H1 (cell line): ENCODE data around the gene LUC7L3. TPM values are rescaled to one million over a fixed set of nuclear protein-coding genes. Genes with fewer than 3 reads are reported as not detected.

Source experiments
- CTCF ChIA-PET: fragments of 300-600 bp; sonication (Branson Sonifier 250); formaldehyde crosslinking; loops from one replicate; lab custom pipeline; 2021; ENCODE audit not compliant: partially characterized antibody; lab: Charles Lee
- POLR2A ChIA-PET: fragments of 300-600 bp; sonication (Branson Sonifier 250); formaldehyde crosslinking; loops from one replicate; lab custom pipeline; 2021; ENCODE audit warnings: inconsistent platforms; ENCODE audit not compliant: partially characterized antibody; lab: Charles Lee
- DNase-seq, 2 experiments: peaks; one replicate each; pipeline versions ENCODE4 v3.0.0 to v3.0.0-alpha.2; 2010 to 2022; ENCODE audit warnings: low spot score in 2 of 2, low read depth in 1 of 2, mixed read lengths in 1 of 2
- FAIRE-seq: peaks from 2 replicates; lab custom pipeline; 2011; peaks lifted over from hg19 to GRCh38; lab: Jason Lieb, UNC
- H2AFZ ChIP-seq: 2 replicates; pipeline ENCODE4 v1.8.1; 2012; ENCODE audit warnings: low read length, inconsistent platforms
- H2AK5ac ChIP-seq: 2 replicates; pipeline ENCODE4 v1.6.1; 2013; ENCODE audit warnings: low read depth, low read length
- H2BK120ac ChIP-seq: replicated peaks from 2 replicates; pipeline ENCODE3; 2013; ENCODE audit warnings: low read depth, low read length, inconsistent platforms
- H2BK12ac ChIP-seq: 2 replicates; pipeline ENCODE4 v1.6.1; 2013; ENCODE audit warnings: low read depth, low read length
- H2BK15ac ChIP-seq: 2 replicates; pipeline ENCODE4 v1.6.1; 2013; ENCODE audit warnings: low read length
- H2BK20ac ChIP-seq: 2 replicates; pipeline ENCODE4 v1.6.1; 2013; ENCODE audit warnings: low read length
- H2BK5ac ChIP-seq: 2 replicates; pipeline ENCODE4 v1.6.1; 2013; ENCODE audit warnings: low read depth, low read length
- H3K14ac ChIP-seq: 2 replicates; pipeline ENCODE4 v1.6.1; 2013; ENCODE audit warnings: inconsistent platforms; ENCODE audit not compliant: insufficient read length
- H3K18ac ChIP-seq: 2 replicates; pipeline ENCODE4 v1.6.1; 2013; ENCODE audit warnings: low read length; ENCODE audit errors: extremely low read depth
- H3K23ac ChIP-seq: 2 replicates; pipeline ENCODE4 v1.6.1; 2013; ENCODE audit warnings: inconsistent platforms; ENCODE audit not compliant: insufficient read length
- H3K23me2 ChIP-seq: 2 replicates; pipeline ENCODE4 v1.6.1; 2013; ENCODE audit warnings: low read depth, low read length
- H3K27ac ChIP-seq: 2 replicates; pipeline ENCODE4 v1.6.1; 2011; ENCODE audit warnings: low read depth, low read length, inconsistent platforms
- H3K27me3 ChIP-seq, 4 experiments: replicated peaks in 1 of 4; 1 replicate in 1 of 4; 2 replicates in 3 of 4; pipeline versions ENCODE4 v1.6.1 to v1.8.1; 2011 to 2013; ENCODE audit warnings: low read length in 3 of 4, mild to moderate bottlenecking in 3 of 4, inconsistent platforms in 2 of 4, mixed read lengths in 2 of 4, moderate library complexity in 1 of 4; ENCODE audit not compliant: control insufficient read depth in 3 of 4, insufficient read depth in 3 of 4; ENCODE audit errors: extremely low read depth in 1 of 4
- H3K36me3 ChIP-seq, 4 experiments: 2 replicates each; pipeline versions ENCODE4 v1.6.1 to v1.8.1; 2011 to 2013; ENCODE audit warnings: mild to moderate bottlenecking in 4 of 4, low read length in 3 of 4, moderate library complexity in 2 of 4, control low read depth in 1 of 4, inconsistent platforms in 1 of 4; ENCODE audit not compliant: insufficient read depth in 4 of 4, control insufficient read depth in 2 of 4
- H3K4ac ChIP-seq: replicated peaks from 2 replicates; pipeline ENCODE3; 2013; ENCODE audit warnings: low read length, low read depth, mixed read lengths, inconsistent platforms; ENCODE audit not compliant: insufficient read length
- H3K4me1 ChIP-seq, 4 experiments: replicated peaks in 1 of 4; 1 replicate in 1 of 4; 2 replicates in 3 of 4; pipeline versions ENCODE4 v1.6.1 to v1.8.1; 2011 to 2013; ENCODE audit warnings: low read length in 3 of 4, inconsistent platforms in 2 of 4, mixed read lengths in 1 of 4; ENCODE audit not compliant: insufficient read depth in 4 of 4, control insufficient read depth in 3 of 4
- H3K4me2 ChIP-seq, 2 experiments: 2 replicates each; pipeline versions ENCODE4 v1.6.1 to v1.8.1; 2011 to 2013; ENCODE audit warnings: low read depth in 2 of 2, low read length in 2 of 2, control low read depth in 1 of 2, inconsistent platforms in 1 of 2, mild to moderate bottlenecking in 1 of 2; ENCODE audit not compliant: insufficient read depth in 1 of 2
- H3K4me3 ChIP-seq, 4 experiments: fragments of 200-600, 300-600 bp in 1 of 4; sonication (generic), shearing (Covaris generic), sonication (Bioruptor Twin) in 1 of 4; 2 replicates each; pipeline versions ENCODE4 v1.5.1 to v1.8.1; 2011 to 2016; ENCODE audit warnings: low read length in 4 of 4, low read depth in 3 of 4, control low read depth in 2 of 4, inconsistent platforms in 2 of 4, mild to moderate bottlenecking in 2 of 4, mixed read lengths in 1 of 4, moderate library complexity in 1 of 4; ENCODE audit not compliant: insufficient read depth in 2 of 4; ENCODE audit errors: extremely low read depth in 1 of 4
- H3K56ac ChIP-seq: replicated peaks from 2 replicates; pipeline ENCODE3; 2013; ENCODE audit warnings: low read depth, mild to moderate bottlenecking, mixed read lengths, low read length, inconsistent platforms; ENCODE audit not compliant: insufficient read length
- H3K79me1 ChIP-seq: 2 replicates; pipeline ENCODE4 v1.6.1; 2013; ENCODE audit warnings: low read depth, low read length, control low read depth
- H3K79me2 ChIP-seq, 2 experiments: 2 replicates each; pipeline versions ENCODE4 v1.6.1 to v1.8.1; 2012 to 2013; ENCODE audit warnings: low read length in 2 of 2, mild to moderate bottlenecking in 2 of 2, inconsistent platforms in 1 of 2; ENCODE audit not compliant: insufficient read depth in 2 of 2, control insufficient read depth in 1 of 2
- H3K9ac ChIP-seq, 4 experiments: replicated peaks in 1 of 4; 1 replicate in 1 of 4; 2 replicates in 3 of 4; pipeline versions ENCODE4 v1.6.1 to v1.8.1; 2011 to 2013; ENCODE audit warnings: low read depth in 3 of 4, low read length in 3 of 4, control low read depth in 2 of 4, mild to moderate bottlenecking in 2 of 4, moderate library complexity in 2 of 4, inconsistent platforms in 1 of 4; ENCODE audit errors: extremely low read depth in 1 of 4
- H3K9me3 ChIP-seq, 2 experiments: 2 replicates each; pipeline versions ENCODE4 v1.6.1 to v1.8.1; 2012 to 2013; ENCODE audit warnings: mild to moderate bottlenecking in 2 of 2, moderate library complexity in 2 of 2, control low read depth in 1 of 2, inconsistent platforms in 1 of 2, low read depth in 1 of 2, low read length in 1 of 2, mixed read lengths in 1 of 2; ENCODE audit not compliant: insufficient read depth in 2 of 2
- H4K20me1 ChIP-seq, 2 experiments: replicated peaks in 1 of 2; 2 replicates each; pipeline versions ENCODE3 to v1.8.1; 2011 to 2013; ENCODE audit warnings: inconsistent platforms in 2 of 2, low read length in 2 of 2, mild to moderate bottlenecking in 1 of 2; ENCODE audit not compliant: insufficient read depth in 2 of 2, control insufficient read depth in 1 of 2
- H4K5ac ChIP-seq: 2 replicates; pipeline ENCODE4 v1.6.1; 2013; ENCODE audit warnings: low read length, low read depth, mixed read lengths, inconsistent platforms; ENCODE audit not compliant: insufficient read length
- H4K8ac ChIP-seq: 2 replicates; pipeline ENCODE4 v1.8.0; 2013; ENCODE audit warnings: mild to moderate bottlenecking, moderate library complexity, low read length, inconsistent platforms; ENCODE audit not compliant: insufficient read depth; ENCODE audit errors: extremely low read depth
- H4K91ac ChIP-seq: replicated peaks from 2 replicates; pipeline ENCODE3; 2013; ENCODE audit warnings: low read length, mixed read lengths, inconsistent platforms; ENCODE audit not compliant: insufficient read length
- BRCA1 ChIP-seq: IDR thresholded peaks from 2 replicates; pipeline ENCODE4 v1.6.1; 2012; ENCODE audit warnings: low read depth, low read length, improper control_type of control experiment
- EP300 ChIP-seq, 2 experiments: IDR thresholded peaks; 1 replicate in 1 of 2; 2 replicates in 1 of 2; pipeline ENCODE4 v1.6.1; 2011 to 2012; ENCODE audit warnings: low read depth in 2 of 2, low read length in 2 of 2, mild to moderate bottlenecking in 2 of 2, borderline replicate concordance in 1 of 2, inconsistent platforms in 1 of 2, moderate library complexity in 1 of 2
- HDAC6 ChIP-seq: IDR thresholded peaks from one replicate; pipeline ENCODE4 v1.7.1; 2012; ENCODE audit warnings: low read depth, mild to moderate bottlenecking, inconsistent platforms, low read length, moderate library complexity
- JUN ChIP-seq: IDR thresholded peaks from 2 replicates; pipeline ENCODE4 v1.6.1; 2011; ENCODE audit warnings: low read depth, mild to moderate bottlenecking, improper control_type of control experiment, low read length
- NRF1 ChIP-seq: IDR thresholded peaks from 2 replicates; pipeline ENCODE4 v1.6.1; 2011; ENCODE audit warnings: mild to moderate bottlenecking, low read depth, low read length, improper control_type of control experiment
- WGBS, 2 experiments: shearing (Covaris generic) in 1 of 2; methylation state at CpG; one replicate each; pipeline versions ENCODE4 v1.1.6 to v1.1.7; 2013 to 2015; ENCODE audit warnings: low lambda C conversion rate in 2 of 2, mixed read lengths in 2 of 2, inconsistent platforms in 1 of 2, low coverage in 1 of 2, missing lambda C conversion rate in 1 of 2; ENCODE audit not compliant: insufficient replicate concordance in 2 of 2, insufficient coverage in 1 of 2, insufficient read length in 1 of 2; ENCODE audit errors: extremely low coverage in 1 of 2, missing lambda C conversion rate in 1 of 2; 5-methylcytosine and 5-hydroxymethylcytosine counted together
- polyA plus RNA-seq, 7 experiments: library from polyadenylated mRNA; depleted of rRNA in 3 of 7; stranded (reverse) in 5 of 7; unstranded in 2 of 7; fragments of >200 nt in 5 of 7; fragments of 200-250 nt in 2 of 7; gene quantifications; 1 replicate in 5 of 7; 2 replicates in 1 of 7; 4 replicates in 1 of 7; pipeline versions ENCODE4 v1.2.1 to v1.2.3, GENCODE V29; 2011 to 2013; ENCODE audit warnings: missing spikeins in 2 of 7, mixed read lengths in 2 of 7
- total RNA-seq: library from RNA; stranded (reverse); fragmentation: NEBNext Ultra II Directional; extraction: Animal tissue kit (Norgen Biotek cat#: 25700); gene quantifications from 2 replicates; pipeline ENCODE4 v1.2.1, GENCODE V29; 2021
- TF ChIP-seq, protein P1 (sequence below): IDR thresholded peaks from 2 replicates; pipeline ENCODE4 v1.6.1; 2012; ENCODE audit warnings: inconsistent platforms
- TF ChIP-seq, protein P2 (sequence below), 3 experiments: IDR thresholded peaks; 1 replicate in 2 of 3; 2 replicates in 1 of 3; pipeline versions ENCODE4 v1.5.1 to v1.6.1; 2011; ENCODE audit warnings: low read length in 3 of 3, mild to moderate bottlenecking in 3 of 3, inconsistent platforms in 2 of 3, low read depth in 1 of 3, moderate library complexity in 1 of 3; ENCODE audit not compliant: insufficient read depth in 1 of 3; ENCODE audit errors: control extremely low read depth in 1 of 3

LUC7L3 gene
- total and polyA plus RNA-seq, 2 of the 8 experiments (the other 6 are each of a cell fraction or from before 2014, with no cell fraction given), result 102 to 126 TPM

DNA sequence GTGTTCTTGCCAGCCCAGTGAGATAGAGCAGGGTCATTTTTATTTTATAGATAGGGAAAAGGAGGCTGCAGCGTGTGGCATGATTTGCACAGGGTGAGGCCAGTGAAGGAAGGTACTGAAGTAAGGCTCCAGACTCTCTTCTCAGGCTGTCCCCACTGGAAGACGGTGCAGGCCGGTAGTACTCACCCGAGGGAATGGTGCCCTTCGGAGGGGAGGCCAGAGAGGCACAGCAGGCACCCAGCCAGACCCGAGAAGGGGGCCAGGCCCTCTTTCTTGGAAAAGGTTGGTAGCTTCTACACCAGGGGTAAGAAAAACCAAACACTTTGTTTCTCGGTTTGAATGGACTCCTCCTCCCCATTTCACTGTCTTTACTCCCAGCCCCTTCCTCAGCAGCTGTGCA lies 47.6 kb downstream of the LUC7L3 start:
- Histone ChIP-seq H3K79me1 (no peaks in the 10 kb centered on the region), H2BK20ac (no peak overlapping the region), H4K20me1 (no peaks in the 10 kb centered on the region), H2AFZ (no peak overlapping the region), H2BK5ac (no peak overlapping the region), H3K56ac (no peak overlapping the region), H4K8ac (no peak overlapping the region), H3K18ac (no peak overlapping the region), H3K4ac (no peak overlapping the region), H3K79me2 (no peaks in the 10 kb centered on the region), H3K27me3 (no peaks in the 10 kb centered on the region), H4K91ac (no peak overlapping the region), H4K5ac (no peak overlapping the region), H2AK5ac (no peak overlapping the region), H3K14ac (no peak overlapping the region), H3K4me2 (no peak overlapping the region), H2BK120ac (no peak overlapping the region), H3K9me3 (no peaks in the 10 kb centered on the region), H3K4me1 (no peaks in the 10 kb centered on the region), H2BK15ac (no peak overlapping the region), H3K23ac (no peak overlapping the region), H3K9ac (no peak overlapping the region), H2BK12ac (no peak overlapping the region), H3K4me3 (no peak overlapping the region), H3K23me2 (no peaks in the 10 kb centered on the region), H3K36me3 (no peaks in the 10 kb centered on the region), H3K27ac (no peak overlapping the region)
- DNase-seq (peak in 1 of 2 experiments; percentile 33), FAIRE-seq (no peak)
- POLR2A ChIA-PET, result interaction anchor here (1.2 kb wide), 1 partner anchor 85 kb away, joined by 5 read pairs; no protein-coding TSS in a partner anchor
- no peak for TF ChIP-seq NRF1
- no peak for TF ChIP-seq HDAC6
- no peak for TF ChIP-seq BRCA1
- no peak for TF ChIP-seq JUN
- TF ChIP-seq, protein P1, sequence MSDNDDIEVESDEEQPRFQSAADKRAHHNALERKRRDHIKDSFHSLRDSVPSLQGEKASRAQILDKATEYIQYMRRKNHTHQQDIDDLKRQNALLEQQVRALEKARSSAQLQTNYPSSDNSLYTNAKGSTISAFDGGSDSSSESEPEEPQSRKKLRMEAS, result no peak
- TF ChIP-seq, protein P2, sequence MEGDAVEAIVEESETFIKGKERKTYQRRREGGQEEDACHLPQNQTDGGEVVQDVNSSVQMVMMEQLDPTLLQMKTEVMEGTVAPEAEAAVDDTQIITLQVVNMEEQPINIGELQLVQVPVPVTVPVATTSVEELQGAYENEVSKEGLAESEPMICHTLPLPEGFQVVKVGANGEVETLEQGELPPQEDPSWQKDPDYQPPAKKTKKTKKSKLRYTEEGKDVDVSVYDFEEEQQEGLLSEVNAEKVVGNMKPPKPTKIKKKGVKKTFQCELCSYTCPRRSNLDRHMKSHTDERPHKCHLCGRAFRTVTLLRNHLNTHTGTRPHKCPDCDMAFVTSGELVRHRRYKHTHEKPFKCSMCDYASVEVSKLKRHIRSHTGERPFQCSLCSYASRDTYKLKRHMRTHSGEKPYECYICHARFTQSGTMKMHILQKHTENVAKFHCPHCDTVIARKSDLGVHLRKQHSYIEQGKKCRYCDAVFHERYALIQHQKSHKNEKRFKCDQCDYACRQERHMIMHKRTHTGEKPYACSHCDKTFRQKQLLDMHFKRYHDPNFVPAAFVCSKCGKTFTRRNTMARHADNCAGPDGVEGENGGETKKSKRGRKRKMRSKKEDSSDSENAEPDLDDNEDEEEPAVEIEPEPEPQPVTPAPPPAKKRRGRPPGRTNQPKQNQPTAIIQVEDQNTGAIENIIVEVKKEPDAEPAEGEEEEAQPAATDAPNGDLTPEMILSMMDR (IDR thresholded peaks at IDR 0.05; ENCODE audit: control extremely low read depth in 1 of 3, insufficient read depth in 1 of 3, low read depth in 1 of 3, low read length in 3 of 3), result no peak
- no peak for TF ChIP-seq EP300 (IDR thresholded peaks at IDR 0.05; ENCODE audit: borderline replicate concordance in 1 of 2, low read depth in 2 of 2, low read length in 2 of 2)
- WGBS, 2 experiments, result 83% methylated on average over 7 of the region's 7 CpGs; no CpG with 5 or more reads in 1 of the 2 experiments
- CTCF ChIA-PET, result interaction anchor here (0.9 to 2.9 kb wide), 6 partner anchors 17 to 120 kb away, joined by 3 to 15 read pairs (median 4); no protein-coding TSS in a partner anchor
